Fibroblast of the aortic adventitia (primary cell): ENCODE measurements around the gene DAO. TPM values are rescaled to one million over a fixed set of nuclear protein-coding genes. Genes with fewer than 3 reads are reported as not detected.

Source experiments
- DNase-seq: peaks from one replicate; pipeline ENCODE4 v3.0.0-alpha.2; 2010; ENCODE audit warnings: low read depth
- H3K4me3 ChIP-seq: 2 replicates; pipeline ENCODE4 v1.5.1; 2011; ENCODE audit warnings: low read depth, mild to moderate bottlenecking, control low read depth, low read length, moderate library complexity
- total RNA-seq: library from RNA; depleted of rRNA; stranded (reverse); fragments of >200 nt; gene quantifications from 2 replicates; pipeline ENCODE4 v1.2.3, GENCODE V29; 2012; ENCODE audit warnings: low replicate concordance
- TF ChIP-seq, protein P1 (sequence below): IDR thresholded peaks from 2 replicates; pipeline ENCODE4 v1.5.1; 2011; ENCODE audit warnings: mild to moderate bottlenecking, low read length, control low read depth, inconsistent platforms; ENCODE audit not compliant: insufficient read depth

The DAO gene
- total RNA-seq, 1 donor, result not detected

DNA sequence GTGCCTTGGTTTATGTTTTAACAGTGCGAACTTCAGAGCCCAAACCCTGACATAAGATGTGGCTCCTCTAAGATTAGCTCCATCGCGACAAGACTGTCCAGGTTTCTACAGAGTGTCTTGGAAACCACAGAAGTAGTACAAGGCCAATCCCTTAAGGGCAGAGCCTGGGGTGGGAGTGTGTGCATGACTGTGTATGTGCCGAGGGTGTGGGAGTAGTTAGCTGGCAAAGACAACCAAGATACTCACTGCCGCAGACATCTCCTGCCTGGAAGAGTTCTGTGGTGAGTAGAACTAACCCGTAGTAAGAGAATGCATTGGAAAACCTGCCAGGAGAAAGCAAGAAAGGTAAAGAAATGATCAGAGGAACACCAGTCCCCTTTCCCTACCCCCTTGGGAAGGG lies 54.1 kb downstream of the DAO start:
- no peak overlapping the region for H3K4me3 ChIP-seq
- no peak for DNase-seq
- TF ChIP-seq, protein P1, sequence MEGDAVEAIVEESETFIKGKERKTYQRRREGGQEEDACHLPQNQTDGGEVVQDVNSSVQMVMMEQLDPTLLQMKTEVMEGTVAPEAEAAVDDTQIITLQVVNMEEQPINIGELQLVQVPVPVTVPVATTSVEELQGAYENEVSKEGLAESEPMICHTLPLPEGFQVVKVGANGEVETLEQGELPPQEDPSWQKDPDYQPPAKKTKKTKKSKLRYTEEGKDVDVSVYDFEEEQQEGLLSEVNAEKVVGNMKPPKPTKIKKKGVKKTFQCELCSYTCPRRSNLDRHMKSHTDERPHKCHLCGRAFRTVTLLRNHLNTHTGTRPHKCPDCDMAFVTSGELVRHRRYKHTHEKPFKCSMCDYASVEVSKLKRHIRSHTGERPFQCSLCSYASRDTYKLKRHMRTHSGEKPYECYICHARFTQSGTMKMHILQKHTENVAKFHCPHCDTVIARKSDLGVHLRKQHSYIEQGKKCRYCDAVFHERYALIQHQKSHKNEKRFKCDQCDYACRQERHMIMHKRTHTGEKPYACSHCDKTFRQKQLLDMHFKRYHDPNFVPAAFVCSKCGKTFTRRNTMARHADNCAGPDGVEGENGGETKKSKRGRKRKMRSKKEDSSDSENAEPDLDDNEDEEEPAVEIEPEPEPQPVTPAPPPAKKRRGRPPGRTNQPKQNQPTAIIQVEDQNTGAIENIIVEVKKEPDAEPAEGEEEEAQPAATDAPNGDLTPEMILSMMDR, result no peak

DNA sequence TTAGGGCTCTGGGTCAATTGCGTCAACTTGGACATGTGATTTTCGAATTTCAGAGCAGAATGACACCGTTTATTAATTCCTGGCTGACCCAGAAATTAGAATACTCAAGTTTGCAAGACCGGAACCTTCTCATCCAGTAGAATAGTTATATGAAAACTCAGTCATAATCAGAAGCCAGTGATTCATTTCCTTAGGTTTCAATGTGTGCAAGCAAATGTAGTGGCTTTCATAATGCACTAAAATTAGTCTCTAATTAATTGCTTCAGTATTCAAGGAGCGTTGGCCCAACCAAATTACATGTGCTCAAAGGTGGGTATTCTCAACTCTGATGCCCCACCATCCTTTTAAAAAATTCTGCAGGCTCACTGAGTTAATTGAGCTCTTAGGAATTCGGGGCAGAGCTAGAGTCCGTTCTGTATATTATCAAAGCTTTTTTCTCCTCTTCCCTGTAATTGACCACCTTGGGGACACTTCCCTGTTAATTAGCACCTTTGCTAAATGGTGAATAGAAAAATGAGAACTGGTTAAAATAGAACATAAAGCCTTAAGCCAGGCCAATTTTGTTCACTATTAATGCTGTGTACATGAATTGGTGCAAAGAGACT lies 55.4 kb downstream of the DAO start:
- TF ChIP-seq, protein P1, result no peak
- no peak overlapping the region for H3K4me3 ChIP-seq
- no peak for DNase-seq

- no peak overlapping the region for H3K4me3 ChIP-seq
- no peak for DNase-seq
- TF ChIP-seq, protein P1, result no peak
Measured at GRCh38 chr12:108938247-108938924, 58.5 kb downstream of the DAO start.

GRCh38 chr12:108939594-108939993 lies 59.7 kb downstream of the DAO start:
- DNase-seq, result peak; percentile 8
- H3K4me3 ChIP-seq, result no peak overlapping the region
- TF ChIP-seq, protein P1, result no peak

DNA sequence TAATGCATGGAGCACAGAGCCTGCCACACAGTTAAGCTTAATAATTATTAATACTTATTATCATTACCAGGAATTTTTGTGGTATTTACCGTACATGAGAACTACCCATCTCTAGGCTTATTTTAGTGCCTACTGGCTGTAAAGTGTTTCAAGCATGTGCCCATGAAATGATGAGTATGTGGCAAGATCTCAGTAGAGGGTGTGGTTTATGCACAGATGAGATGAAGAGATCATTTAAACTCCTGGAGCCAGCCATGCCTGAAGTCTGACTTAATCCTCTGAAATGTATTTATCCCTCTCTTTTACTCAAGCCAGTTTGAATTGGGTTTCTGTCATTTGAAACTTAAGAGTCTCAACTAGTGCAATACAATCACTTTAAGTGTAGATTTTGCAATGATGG lies 60.2 kb downstream of the DAO start:
- no peak for DNase-seq
- TF ChIP-seq, protein P1, result no peak
- H3K4me3 ChIP-seq, result no peak overlapping the region

GRCh38 chr12:108947097-108947496 lies 67.2 kb downstream of the DAO start:
- DNase-seq, result no peak
- TF ChIP-seq, protein P1, result no peak
- H3K4me3 ChIP-seq, result no peak overlapping the region
